Calu3 (cell line): ENCODE measurements around the gene GNPTAB. TPM values are rescaled to one million over a fixed set of nuclear protein-coding genes. Genes with fewer than 3 reads are reported as not detected.

Source experiments
- BruUV-seq: library from RNA; stranded (reverse); fragments of 400-500 nt; replicated peaks from 2 replicates; lab custom pipeline; 2021; lab: Mats Ljungman, UMichigan
- CTCF ChIA-PET: fragments of 300-600 bp; sonication (Branson Sonifier 250); formaldehyde crosslinking; loops from one replicate; lab custom pipeline; 2022; ENCODE audit warnings: antibody characterized with exemption; lab: Charles Lee
- DNase-seq: peaks from one replicate; pipeline ENCODE4 v3.0.0; 2022
- H3K27ac Mint-ChIP-seq: one replicate; pipeline ENCODE4 v1.8.0; 2022; ENCODE audit warnings: mixed read lengths; ENCODE audit not compliant: unreplicated experiment
- H3K27me3 Mint-ChIP-seq: one replicate; pipeline ENCODE4 v1.8.0; 2022; ENCODE audit warnings: mixed read lengths; ENCODE audit not compliant: unreplicated experiment
- H3K36me3 Mint-ChIP-seq: one replicate; pipeline ENCODE4 v1.8.0; 2022; ENCODE audit warnings: mild to moderate bottlenecking, moderate library complexity, mixed read lengths; ENCODE audit not compliant: insufficient read depth, unreplicated experiment
- H3K4me1 Mint-ChIP-seq: one replicate; pipeline ENCODE4 v1.8.0; 2022; ENCODE audit warnings: mild to moderate bottlenecking, low read depth, mixed read lengths; ENCODE audit not compliant: unreplicated experiment
- H3K4me3 Mint-ChIP-seq: one replicate; pipeline ENCODE4 v1.8.0; 2022; ENCODE audit warnings: mild to moderate bottlenecking, low read depth, moderate library complexity, mixed read lengths; ENCODE audit not compliant: unreplicated experiment
- H3K9me3 Mint-ChIP-seq: one replicate; pipeline ENCODE4 v1.8.0; 2022; ENCODE audit warnings: low read depth, mixed read lengths; ENCODE audit not compliant: unreplicated experiment
- CTCF ChIP-seq: fragments of 200-600 bp; IDR thresholded peaks from one replicate; pipeline ENCODE4 v1.8.0; 2022; ENCODE audit warnings: antibody characterized with exemption; ENCODE audit not compliant: unreplicated experiment
- intact Hi-C: fragments of 100-400 bp; cut with micrococcal nuclease; formaldehyde crosslinking; loops from one replicate; pipeline ENCODE4 v1.10.0; 2022; ENCODE audit not compliant: unreplicated experiment
- total RNA-seq: library from RNA; stranded (reverse); gene quantifications from 2 replicates; pipeline ENCODE4 v1.2.3, GENCODE V29; 2022

The GNPTAB gene
- total RNA-seq, 1 experiment from 2014 or later: 36.0 TPM

- BruUV-seq: no TSS peak
- TF ChIP-seq CTCF: no peak
- Mint-ChIP-seq H3K4me3 (no peak overlapping the region), H3K27ac (no peak overlapping the region), H3K4me1 (peaks cover 7% of the 10 kb centered on the region), H3K9me3 (no peaks in the 10 kb centered on the region), H3K36me3 (peaks cover 8% of the 10 kb centered on the region), H3K27me3 (no peaks in the 10 kb centered on the region)
- CTCF ChIA-PET: no interaction called here
- DNase-seq: no peak
- intact Hi-C loops: no loop called here
Measured at GRCh38 chr12:101729842-101730241, 100.9 kb downstream of the GNPTAB start.

- DNase-seq: no peak
- Mint-ChIP-seq H3K9me3 (no peaks in the 10 kb centered on the region), H3K27me3 (no peaks in the 10 kb centered on the region), H3K27ac (no peak overlapping the region), H3K4me1 (no peaks in the 10 kb centered on the region), H3K36me3 (no peaks in the 10 kb centered on the region), H3K4me3 (no peak overlapping the region)
- CTCF ChIA-PET: no interaction called here
- TF ChIP-seq CTCF: no peak
- intact Hi-C loops: no loop called here
- BruUV-seq: no TSS peak
Measured at GRCh38 chr12:101727098-101727497, 103.7 kb downstream of the GNPTAB start.

GRCh38 chr12:101722392-101722791, 108.4 kb downstream of the GNPTAB start:
- CTCF ChIA-PET: no interaction called here
- Mint-ChIP-seq H3K4me1 (no peaks in the 10 kb centered on the region), H3K27me3 (no peaks in the 10 kb centered on the region), H3K4me3 (no peak overlapping the region), H3K9me3 (no peaks in the 10 kb centered on the region), H3K27ac (no peak overlapping the region), H3K36me3 (peaks cover 4% of the 10 kb centered on the region)
- TF ChIP-seq CTCF: no peak
- no TSS peak for BruUV-seq
- no peak for DNase-seq
- intact Hi-C loops: no loop called here

- no peaks in the 10 kb centered on the region for H3K9me3 Mint-ChIP-seq
- no peak for TF ChIP-seq CTCF
- no peak for DNase-seq
- BruUV-seq: no TSS peak
- no peaks in the 10 kb centered on the region for H3K4me1 Mint-ChIP-seq
- H3K27me3 Mint-ChIP-seq: no peaks in the 10 kb centered on the region
- CTCF ChIA-PET: no interaction called here
- H3K27ac Mint-ChIP-seq: peak overlapping the region; percentile 34
- intact Hi-C loops: no loop called here
- no peak overlapping the region for H3K4me3 Mint-ChIP-seq
- H3K36me3 Mint-ChIP-seq: peaks cover 4% of the 10 kb centered on the region
Measured at GRCh38 chr12:101720118-101720517, 110.6 kb downstream of the GNPTAB start.
